Left ventricle myocardium inferior (tissue), 1 donor: ENCODE results near the gene SETBP1. TPM values are rescaled to one million over a fixed set of nuclear protein-coding genes. Genes with fewer than 3 reads are reported as not detected.

Experiments
- DNase-seq: peaks from one replicate; pipeline ENCODE4 v3.0.0-alpha.2; 2020
- H3K27ac ChIP-seq: fragments of 200-600 bp; replicated peaks from 2 replicates; pipeline ENCODE4 v1.8.0; 2021
- H3K27me3 ChIP-seq: fragments of 200-600 bp; 2 replicates; pipeline ENCODE4 v1.8.0; 2021; ENCODE audit warnings: low read depth
- H3K36me3 ChIP-seq: fragments of 200-600 bp; 2 replicates; pipeline ENCODE4 v1.8.0; 2021
- H3K4me1 ChIP-seq: fragments of 200-600 bp; 2 replicates; pipeline ENCODE4 v1.8.0; 2021
- H3K4me3 ChIP-seq: fragments of 200-600 bp; 2 replicates; pipeline ENCODE4 v1.8.0; 2021; ENCODE audit warnings: mild to moderate bottlenecking, moderate library complexity
- H3K9me3 ChIP-seq: fragments of 200-600 bp; replicated peaks from 2 replicates; pipeline ENCODE4 v1.8.0; 2021
- intact Hi-C: fragments of 100-400 bp; cut with micrococcal nuclease; formaldehyde crosslinking; loops from one replicate; pipeline ENCODE4 v1.11.0; 2022
- total RNA-seq: library from RNA; stranded (reverse); fragmentation: NEBNext Ultra II Directional; extraction: Animal tissue kit (Norgen Biotek cat#: 25700); gene quantifications from one replicate; pipeline ENCODE4 v1.2.1, GENCODE V29; 2021
- TF ChIP-seq, protein P1 (sequence below): fragments of 200-600 bp; IDR thresholded peaks from 2 replicates; pipeline ENCODE4 v1.8.0; 2021; ENCODE audit warnings: antibody characterized with exemption, mild to moderate bottlenecking, borderline replicate concordance
- donor health status: DM: no; HTN: yes; CAD: no; lungs with severe emphysema.

SETBP1 gene
- total RNA-seq, 1 donor from 2014 or later, result 10.3 TPM

DNA sequence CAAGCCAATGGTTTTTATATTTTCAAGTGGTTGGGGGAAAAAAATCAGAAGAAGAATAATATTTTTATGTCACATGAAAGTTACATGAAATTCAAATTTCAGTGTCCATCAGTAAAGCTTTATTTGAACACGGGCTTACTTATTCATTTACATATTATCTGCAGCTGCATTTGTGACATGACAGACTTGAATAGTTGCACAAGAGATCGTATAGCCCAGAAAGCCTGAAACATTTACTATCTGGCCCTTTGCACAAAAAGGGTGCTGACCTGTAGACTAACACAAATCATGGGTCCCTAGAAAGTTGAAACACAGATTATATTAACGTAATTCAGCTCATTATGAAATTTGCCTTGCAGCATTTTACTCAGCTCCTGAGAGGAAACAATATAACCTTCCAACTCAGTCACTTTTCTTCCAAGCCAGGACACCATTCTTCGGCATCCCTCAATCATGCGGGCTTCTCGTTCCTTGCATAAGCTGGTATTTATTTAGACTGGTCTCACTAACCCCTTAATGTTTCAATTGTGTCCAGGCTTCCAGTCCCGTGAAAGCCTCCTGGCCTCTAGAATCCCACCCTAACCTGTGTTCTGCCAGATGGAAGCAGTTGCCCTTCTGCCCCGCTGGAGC is 402.7 kb downstream of the SETBP1 start:
- intact Hi-C loops, result no loop called here
- Histone ChIP-seq H3K4me3 (no peak overlapping the region), H3K36me3 (no peaks in the 10 kb centered on the region), H3K27me3 (peaks cover 51% of the 10 kb centered on the region), H3K27ac (no peak overlapping the region), H3K4me1 (no peaks in the 10 kb centered on the region), H3K9me3 (peaks cover 3% of the 10 kb centered on the region)
- TF ChIP-seq, protein P1, sequence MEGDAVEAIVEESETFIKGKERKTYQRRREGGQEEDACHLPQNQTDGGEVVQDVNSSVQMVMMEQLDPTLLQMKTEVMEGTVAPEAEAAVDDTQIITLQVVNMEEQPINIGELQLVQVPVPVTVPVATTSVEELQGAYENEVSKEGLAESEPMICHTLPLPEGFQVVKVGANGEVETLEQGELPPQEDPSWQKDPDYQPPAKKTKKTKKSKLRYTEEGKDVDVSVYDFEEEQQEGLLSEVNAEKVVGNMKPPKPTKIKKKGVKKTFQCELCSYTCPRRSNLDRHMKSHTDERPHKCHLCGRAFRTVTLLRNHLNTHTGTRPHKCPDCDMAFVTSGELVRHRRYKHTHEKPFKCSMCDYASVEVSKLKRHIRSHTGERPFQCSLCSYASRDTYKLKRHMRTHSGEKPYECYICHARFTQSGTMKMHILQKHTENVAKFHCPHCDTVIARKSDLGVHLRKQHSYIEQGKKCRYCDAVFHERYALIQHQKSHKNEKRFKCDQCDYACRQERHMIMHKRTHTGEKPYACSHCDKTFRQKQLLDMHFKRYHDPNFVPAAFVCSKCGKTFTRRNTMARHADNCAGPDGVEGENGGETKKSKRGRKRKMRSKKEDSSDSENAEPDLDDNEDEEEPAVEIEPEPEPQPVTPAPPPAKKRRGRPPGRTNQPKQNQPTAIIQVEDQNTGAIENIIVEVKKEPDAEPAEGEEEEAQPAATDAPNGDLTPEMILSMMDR, result no peak
- no peak for DNase-seq

- TF ChIP-seq, protein P1, result no peak
- Histone ChIP-seq H3K4me1 (no peaks in the 10 kb centered on the region), H3K4me3 (no peak overlapping the region), H3K36me3 (no peaks in the 10 kb centered on the region), H3K27ac (no peak overlapping the region), H3K27me3 (peaks cover 58% of the 10 kb centered on the region), H3K9me3 (peaks cover 3% of the 10 kb centered on the region)
- no peak for DNase-seq
- intact Hi-C loops, result no loop called here
Measured at GRCh38 chr18:45084206-45084605, 403.5 kb downstream of the SETBP1 start.

- no peak for DNase-seq
- H3K36me3 ChIP-seq, result no peaks in the 10 kb centered on the region
- peaks cover 66% of the 10 kb centered on the region for H3K27me3 ChIP-seq
- H3K9me3 ChIP-seq, result peaks cover 1% of the 10 kb centered on the region
- intact Hi-C loops, result no loop called here
- no peaks in the 10 kb centered on the region for H3K4me1 ChIP-seq
- no peak overlapping the region for H3K4me3 ChIP-seq
- TF ChIP-seq, protein P1, result no peak
- H3K27ac ChIP-seq, result no peak overlapping the region
Measured at GRCh38 chr18:45085916-45086624, 405.4 kb downstream of the SETBP1 start.

DNA sequence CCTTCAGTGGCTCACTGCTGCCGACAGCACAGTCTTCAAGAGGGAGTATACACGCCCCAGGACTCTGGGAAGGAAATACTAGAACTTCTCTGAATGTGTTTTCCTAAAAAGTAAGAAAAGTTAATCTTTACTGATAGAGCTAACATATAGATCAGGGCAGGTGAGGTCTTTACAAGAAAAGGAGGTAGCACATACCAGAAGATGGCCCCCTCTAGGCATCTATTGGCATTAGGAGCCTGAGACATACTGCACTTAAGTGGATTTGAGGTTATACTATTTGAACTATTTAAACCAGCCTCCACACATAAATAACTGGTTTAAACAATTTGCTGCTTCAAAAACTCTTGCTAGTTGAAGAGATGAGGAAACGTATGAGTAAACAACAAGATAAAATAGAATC is 406.1 kb downstream of the SETBP1 start:
- no peak overlapping the region for H3K27ac ChIP-seq
- no peak overlapping the region for H3K4me3 ChIP-seq
- no peaks in the 10 kb centered on the region for H3K4me1 ChIP-seq
- peaks cover 66% of the 10 kb centered on the region for H3K27me3 ChIP-seq
- DNase-seq, result no peak
- intact Hi-C loops, result no loop called here
- TF ChIP-seq, protein P1, result no peak
- H3K9me3 ChIP-seq, result no peaks in the 10 kb centered on the region
- no peaks in the 10 kb centered on the region for H3K36me3 ChIP-seq

DNA sequence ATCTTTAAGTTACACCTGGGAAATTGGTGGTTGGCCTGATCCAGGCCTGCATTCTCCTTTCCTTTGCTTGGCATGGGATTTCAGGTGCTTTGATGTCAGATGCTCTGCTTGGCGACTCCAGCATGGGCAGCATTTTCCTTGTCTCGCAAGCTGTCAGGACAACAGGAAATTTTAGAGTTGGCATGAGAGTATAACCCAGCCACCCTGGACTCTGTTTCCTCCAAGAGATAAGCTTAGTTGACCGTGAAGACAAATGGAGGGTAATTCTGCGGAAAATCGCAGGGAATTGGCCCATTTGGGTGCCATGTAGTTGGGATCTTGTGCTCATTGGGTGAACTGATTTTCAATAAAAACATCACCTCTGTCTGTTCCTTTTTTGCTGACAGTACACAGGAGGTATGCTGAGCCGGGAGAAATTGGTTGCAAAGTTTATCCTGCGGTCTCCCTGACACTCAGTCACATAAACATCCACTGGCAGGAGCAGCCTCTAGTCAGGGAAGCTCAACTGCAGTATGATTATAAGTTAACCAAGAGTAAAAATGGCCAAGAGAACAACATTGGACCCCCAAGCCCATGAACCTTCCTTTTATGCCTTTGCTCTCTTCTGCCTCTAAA is 409.9 kb downstream of the SETBP1 start:
- Histone ChIP-seq H3K36me3 (no peaks in the 10 kb centered on the region), H3K4me3 (no peak overlapping the region), H3K9me3 (no peaks in the 10 kb centered on the region), H3K27ac (no peak overlapping the region), H3K4me1 (no peaks in the 10 kb centered on the region), H3K27me3 (peaks cover 40% of the 10 kb centered on the region)
- DNase-seq, result no peak
- intact Hi-C loops, result no loop called here
- TF ChIP-seq, protein P1, result no peak
